OCI-LY3 (cell line): ENCODE results near the gene DRGX.

ENCODE experiments used
- CTCF ChIP-seq: fragments of 200-600, 300-600 bp; sonication (generic); IDR thresholded peaks from 2 replicates; pipeline ENCODE4 v1.5.1; 2014; ENCODE audit warnings: antibody characterized with exemption, low read length, low read depth
- EZH2phosphoT487 ChIP-seq: fragments of 200-600 bp; shearing (Covaris generic); IDR thresholded peaks from 2 replicates; pipeline ENCODE4 v1.6.1; 2018; ENCODE audit warnings: antibody characterized with exemption, mixed run types, low read depth

- TF ChIP-seq CTCF (no peak), EZH2phosphoT487 (no peak)
Measured at GRCh38 chr10:49314806-49315205, 81.1 kb downstream of the DRGX start.
